Loucy (cell line): ENCODE measurements around the gene ACCSL.

Experiments used
- H2AFZ ChIP-seq: fragments of 200-600 bp; sonication (generic); 2 replicates; pipeline ENCODE4 v1.6.0; 2016; ENCODE audit warnings: antibody characterized with exemption, mild to moderate bottlenecking, low read length, moderate library complexity
- H3F3A ChIP-seq: fragments of 200-600 bp; 2 replicates; pipeline ENCODE4 v1.6.0; 2016; ENCODE audit warnings: antibody characterized with exemption, low read depth, mild to moderate bottlenecking
- H3K27me3 ChIP-seq: fragments of 200-600 bp; sonication (generic); 2 replicates; pipeline ENCODE4 v1.6.1; 2014; ENCODE audit warnings: low read length, mild to moderate bottlenecking; ENCODE audit not compliant: insufficient read depth, poor library complexity, severe bottlenecking
- H3K36me3 ChIP-seq: fragments of 200-600 bp; sonication (generic); 2 replicates; pipeline ENCODE4 v1.6.1; 2016; ENCODE audit warnings: low read length; ENCODE audit not compliant: insufficient read depth
- H3K4me1 ChIP-seq: fragments of 200-600 bp; sonication (generic); 2 replicates; pipeline ENCODE4 v1.5.1; 2014; ENCODE audit warnings: low read length, mild to moderate bottlenecking; ENCODE audit not compliant: insufficient read depth, poor library complexity, severe bottlenecking
- H3K4me2 ChIP-seq: fragments of 200-600 bp; sonication (generic); 2 replicates; pipeline ENCODE4 v1.6.0; 2014; ENCODE audit warnings: antibody characterized with exemption, low read length, low read depth, mild to moderate bottlenecking; ENCODE audit not compliant: poor library complexity, severe bottlenecking
- H3K4me3 ChIP-seq: fragments of 200-600 bp; sonication (generic); 2 replicates; pipeline ENCODE4 v1.5.1; 2014; ENCODE audit warnings: low read length, mild to moderate bottlenecking, mixed read lengths; ENCODE audit not compliant: poor library complexity, severe bottlenecking
- H3K79me2 ChIP-seq: fragments of 200-600 bp; sonication (generic); 2 replicates; pipeline ENCODE4 v1.6.1; 2014; ENCODE audit warnings: low read length; ENCODE audit not compliant: insufficient read depth
- H3K9ac ChIP-seq: fragments of 200-600 bp; sonication (generic); 2 replicates; pipeline ENCODE4 v1.6.0; 2014; ENCODE audit warnings: mild to moderate bottlenecking, low read depth, low read length, moderate library complexity; ENCODE audit not compliant: poor library complexity, severe bottlenecking
- H3K9me2 ChIP-seq: fragments of 200-600 bp; sonication (generic); replicated peaks from 2 replicates; pipeline ENCODE4 v1.6.1; 2016; ENCODE audit warnings: low read depth, low read length, mixed read lengths
- H3K9me3 ChIP-seq: fragments of 200-600 bp; sonication (generic); 2 replicates; pipeline ENCODE4 v1.6.1; 2014; ENCODE audit warnings: mild to moderate bottlenecking, antibody characterized with exemption, low read length, low read depth; ENCODE audit not compliant: insufficient read depth
- H4K20me1 ChIP-seq: fragments of 200-600 bp; sonication (generic); 2 replicates; pipeline ENCODE4 v1.6.0; 2014; ENCODE audit warnings: antibody characterized with exemption, low read length, mild to moderate bottlenecking; ENCODE audit not compliant: insufficient read depth, poor library complexity, severe bottlenecking
- EZH2phosphoT487 ChIP-seq: fragments of 200-600 bp; IDR thresholded peaks from 2 replicates; pipeline ENCODE4 v1.6.1; 2018; ENCODE audit warnings: antibody characterized with exemption, mild to moderate bottlenecking, moderate library complexity, borderline replicate concordance
- TF ChIP-seq, protein P1 (sequence below): fragments of 200-600 bp; sonication (generic); conservative IDR thresholded peaks from 2 replicates; pipeline ENCODE4 v1.5.1; 2014; ENCODE audit warnings: mild to moderate bottlenecking, antibody characterized with exemption, low read length

The ACCSL gene

GRCh38 chr11:44085330-44085729 lies 37.5 kb downstream of the ACCSL start:
- TF ChIP-seq EZH2phosphoT487: no peak
- TF ChIP-seq, protein P1, sequence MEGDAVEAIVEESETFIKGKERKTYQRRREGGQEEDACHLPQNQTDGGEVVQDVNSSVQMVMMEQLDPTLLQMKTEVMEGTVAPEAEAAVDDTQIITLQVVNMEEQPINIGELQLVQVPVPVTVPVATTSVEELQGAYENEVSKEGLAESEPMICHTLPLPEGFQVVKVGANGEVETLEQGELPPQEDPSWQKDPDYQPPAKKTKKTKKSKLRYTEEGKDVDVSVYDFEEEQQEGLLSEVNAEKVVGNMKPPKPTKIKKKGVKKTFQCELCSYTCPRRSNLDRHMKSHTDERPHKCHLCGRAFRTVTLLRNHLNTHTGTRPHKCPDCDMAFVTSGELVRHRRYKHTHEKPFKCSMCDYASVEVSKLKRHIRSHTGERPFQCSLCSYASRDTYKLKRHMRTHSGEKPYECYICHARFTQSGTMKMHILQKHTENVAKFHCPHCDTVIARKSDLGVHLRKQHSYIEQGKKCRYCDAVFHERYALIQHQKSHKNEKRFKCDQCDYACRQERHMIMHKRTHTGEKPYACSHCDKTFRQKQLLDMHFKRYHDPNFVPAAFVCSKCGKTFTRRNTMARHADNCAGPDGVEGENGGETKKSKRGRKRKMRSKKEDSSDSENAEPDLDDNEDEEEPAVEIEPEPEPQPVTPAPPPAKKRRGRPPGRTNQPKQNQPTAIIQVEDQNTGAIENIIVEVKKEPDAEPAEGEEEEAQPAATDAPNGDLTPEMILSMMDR: no peak
- H3K36me3 ChIP-seq: peaks cover 6% of the 10 kb centered on the region; the same call in 1 of the 2 replicates
- peaks cover 11% of the 10 kb centered on the region for H3K4me1 ChIP-seq
- no peaks in the 10 kb centered on the region for H3K27me3 ChIP-seq
- H4K20me1 ChIP-seq: no peaks in the 10 kb centered on the region
- 0 out of 2 replicates have a peak, but pooled peaks cover 3% of the 10 kb centered on the region for H3K9me3 ChIP-seq
- H2AFZ ChIP-seq: no peak overlapping the region
- H3K79me2 ChIP-seq: no peaks in the 10 kb centered on the region
- H3K9ac ChIP-seq: no peak overlapping the region
- no peaks in the 10 kb centered on the region for H3F3A ChIP-seq
- no peaks in the 10 kb centered on the region for H3K9me2 ChIP-seq
- no peak overlapping the region for H3K4me3 ChIP-seq
- no peak overlapping the region for H3K4me2 ChIP-seq

GRCh38 chr11:44088377-44088776 lies 40.6 kb downstream of the ACCSL start:
- H3K9me3 ChIP-seq: 0 out of 2 replicates have a peak, but pooled peaks cover 3% of the 10 kb centered on the region
- no peaks in the 10 kb centered on the region for H3K79me2 ChIP-seq
- peaks cover 11% of the 10 kb centered on the region for H3K4me1 ChIP-seq
- TF ChIP-seq, protein P1: no peak
- no peak for TF ChIP-seq EZH2phosphoT487
- H3K9ac ChIP-seq: no peak overlapping the region
- no peaks in the 10 kb centered on the region; the same call in 1 of the 2 replicates for H3K36me3 ChIP-seq
- peak overlapping the region; percentile 36 for H3K4me2 ChIP-seq
- H2AFZ ChIP-seq: no peak overlapping the region
- no peaks in the 10 kb centered on the region for H3F3A ChIP-seq
- peak overlapping the region; percentile 36 for H3K4me3 ChIP-seq
- no peaks in the 10 kb centered on the region for H3K9me2 ChIP-seq
- no peaks in the 10 kb centered on the region for H3K27me3 ChIP-seq
- H4K20me1 ChIP-seq: no peaks in the 10 kb centered on the region

GRCh38 chr11:44088871-44089270 lies 41.1 kb downstream of the ACCSL start:
- TF ChIP-seq, protein P1: no peak
- TF ChIP-seq EZH2phosphoT487: no peak
- Histone ChIP-seq H3K27me3 (no peaks in the 10 kb centered on the region), H3K4me2 (peak overlapping the region; percentile 36), H2AFZ (no peak overlapping the region), H3K4me3 (peak overlapping the region; percentile 36), H4K20me1 (no peaks in the 10 kb centered on the region), H3F3A (no peaks in the 10 kb centered on the region), H3K9ac (no peak overlapping the region), H3K36me3 (no peaks in the 10 kb centered on the region), H3K79me2 (no peaks in the 10 kb centered on the region), H3K9me2 (no peaks in the 10 kb centered on the region), H3K4me1 (peaks cover 11% of the 10 kb centered on the region), H3K9me3 (0 out of 2 replicates have a peak, but pooled peaks cover 3% of the 10 kb centered on the region)
